Activated CD4-positive, alpha-beta T cell treated with anti-CD3 and anti-CD28 coated beads for 48 hours (primary cell): ENCODE data around the gene SLC3A2.
"Not testable (repeated sequence)": the region's sequence is repeated elsewhere in the genome, so short reads cannot be mapped to it uniquely, and the experiment has no call there.

Experiments used
- DNase-seq: peaks from one replicate; pipeline ENCODE4 v3.0.0-alpha.2; 2020

Gene SLC3A2

DNA sequence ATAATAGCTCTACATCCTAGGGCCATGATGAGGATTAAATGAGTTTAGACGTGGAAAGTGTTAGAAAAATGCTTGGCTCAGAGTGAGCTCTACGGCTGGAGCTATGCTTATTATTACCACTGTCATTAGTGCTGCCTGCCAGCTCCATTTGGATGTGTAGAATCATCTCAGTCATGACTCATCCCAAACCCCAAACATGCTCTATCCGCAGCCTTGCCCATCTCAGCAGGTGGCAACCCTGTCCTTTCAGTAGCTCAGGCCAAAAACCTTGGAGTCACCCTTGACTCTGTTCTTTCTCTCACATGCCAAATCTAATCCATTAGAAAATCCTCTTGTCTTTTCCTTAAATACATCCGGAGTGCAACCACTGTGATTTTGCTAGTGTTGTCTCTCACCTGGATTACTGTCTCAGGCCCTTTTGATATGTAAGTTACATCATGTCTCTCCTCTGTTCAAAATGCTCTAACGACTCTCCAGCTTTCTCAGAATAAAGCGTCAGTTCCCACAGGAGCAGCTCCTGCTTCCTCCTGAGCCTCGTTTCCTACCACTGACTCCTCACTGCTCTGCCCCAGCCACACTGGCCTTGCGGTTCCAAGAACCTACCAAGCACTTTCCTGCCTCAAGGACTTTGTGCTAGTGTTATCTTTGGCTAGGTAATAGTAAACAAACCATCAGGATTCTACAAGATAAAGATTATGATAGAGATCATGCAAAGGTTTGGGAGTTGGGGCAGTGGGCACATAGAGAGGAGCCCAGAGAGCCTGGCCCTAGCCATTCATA is 51.0 kb downstream of the SLC3A2 start:
- DNase-seq = no peak

DNA sequence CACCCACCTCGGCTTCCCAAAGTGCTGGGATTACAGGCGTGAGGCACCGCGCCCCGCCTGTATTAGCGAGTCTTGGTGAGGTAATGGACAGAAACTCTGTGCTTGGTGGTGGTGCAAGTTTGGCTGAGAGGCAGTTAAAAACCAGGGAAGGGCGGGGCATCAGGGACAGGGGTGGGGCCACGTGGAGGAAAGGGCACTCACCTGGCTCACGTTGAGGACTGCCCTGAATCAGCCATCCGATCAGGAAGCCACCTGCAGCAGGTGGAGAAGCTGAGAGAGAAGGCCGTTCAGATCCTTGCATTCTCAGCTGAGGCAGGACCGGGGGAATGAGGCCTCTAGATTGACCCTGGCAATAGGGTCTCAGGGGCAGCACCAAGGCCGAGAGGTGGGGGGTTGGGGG is 52.6 kb downstream of the SLC3A2 start:
- DNase-seq = no peak

DNA sequence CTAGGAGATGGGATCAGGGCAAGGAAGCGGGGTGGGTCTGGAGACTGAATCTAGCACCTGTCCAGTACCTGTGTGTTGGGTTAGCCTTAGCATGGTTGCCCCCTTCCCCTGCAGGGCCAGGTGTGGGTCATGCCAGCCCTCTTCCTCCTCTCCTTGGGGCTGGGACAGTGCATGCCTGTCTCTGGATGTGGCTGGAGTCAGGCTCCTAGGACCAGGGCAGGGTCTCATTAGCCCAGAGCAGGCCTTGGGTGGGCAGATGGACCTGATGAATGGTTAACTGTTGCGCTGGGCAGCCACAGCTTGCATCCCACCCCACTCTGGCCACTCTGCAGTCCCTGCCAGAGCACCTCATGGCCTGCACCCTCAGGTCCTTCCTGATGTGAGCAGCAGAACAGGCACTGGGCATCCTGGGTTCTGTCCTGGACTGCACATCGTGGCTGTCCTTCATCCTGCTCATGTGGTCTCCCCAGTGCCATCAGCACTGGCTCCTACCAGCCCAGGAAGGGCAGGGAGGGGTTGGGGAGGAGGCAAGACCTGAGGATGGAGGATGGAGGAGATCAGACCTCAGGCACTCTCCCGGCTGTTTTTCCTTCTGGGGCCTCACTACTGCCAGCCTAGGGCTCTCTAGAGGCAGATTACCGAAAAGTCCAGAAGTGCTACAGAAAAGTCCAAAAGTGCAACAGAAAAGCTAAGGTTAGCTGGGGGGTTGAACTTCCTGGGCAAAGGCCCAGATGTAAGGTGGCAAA is 53.2 kb downstream of the SLC3A2 start:
- no peak for DNase-seq

DNA sequence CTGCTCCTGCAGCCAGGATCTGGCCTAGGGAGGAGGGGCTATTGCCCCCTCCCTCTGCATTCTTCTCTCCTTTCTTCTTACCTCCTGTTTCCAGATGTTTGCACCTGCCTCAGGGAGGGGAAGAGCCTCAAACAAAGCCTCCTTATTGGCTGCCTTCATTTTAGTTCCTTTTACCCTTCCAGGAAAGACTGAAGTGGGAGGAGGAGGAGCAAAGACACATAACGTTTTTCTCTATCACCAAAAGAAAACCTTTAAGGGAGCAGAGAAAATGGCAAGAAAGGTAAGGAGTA is 53.7 kb downstream of the SLC3A2 start:
- no peak for DNase-seq

GRCh38 chr11:62937528-62937927 is 56.8 kb downstream of the SLC3A2 start:
- DNase-seq = not testable (repeated sequence)
